Parathyroid adenoma (tissue), 2 donors: ENCODE measurements around the gene CYP4F11.
"Not testable (repeated sequence)": the region's sequence is repeated elsewhere in the genome, so short reads cannot be mapped to it uniquely, and the experiment has no call there.

Source experiments
- H2AFZ ChIP-seq: fragments of 300-600 bp; sonication (generic); one replicate; pipeline ENCODE4 v1.7.0; 2017; ENCODE audit warnings: antibody characterized with exemption, mild to moderate bottlenecking
- H3K27ac ChIP-seq: fragments of 300-600 bp; sonication (generic); one replicate; pipeline ENCODE4 v1.7.0; 2017
- H3K27me3 ChIP-seq: fragments of 300-600 bp; sonication (generic); one replicate; pipeline ENCODE4 v1.7.0; 2017; ENCODE audit warnings: low read length; ENCODE audit not compliant: control insufficient read depth, insufficient read depth
- H3K36me3 ChIP-seq: fragments of 300-600 bp; sonication (generic); one replicate; pipeline ENCODE4 v1.7.0; 2017; ENCODE audit warnings: low read length; ENCODE audit not compliant: control insufficient read depth, insufficient read depth
- H3K4me1 ChIP-seq: fragments of 300-600 bp; sonication (generic); one replicate; pipeline ENCODE4 v1.7.0; 2017; ENCODE audit warnings: control low read depth
- H3K4me2 ChIP-seq: fragments of 300-600 bp; sonication (generic); one replicate; pipeline ENCODE4 v1.7.0; 2017; ENCODE audit warnings: low read length
- H3K4me3 ChIP-seq: fragments of 300-600 bp; sonication (generic); one replicate; pipeline ENCODE4 v1.7.0; 2017; ENCODE audit warnings: low read depth, low read length
- H3K79me2 ChIP-seq: fragments of 300-600 bp; sonication (generic); one replicate; pipeline ENCODE4 v1.7.0; 2017; ENCODE audit warnings: control low read depth
- H3K9ac ChIP-seq: fragments of 300-600 bp; sonication (generic); one replicate; pipeline ENCODE4 v1.7.0; 2017; ENCODE audit warnings: mild to moderate bottlenecking
- H3K9me3 ChIP-seq: fragments of 300-600 bp; sonication (generic); one replicate; pipeline ENCODE4 v1.7.0; 2017; ENCODE audit warnings: low read length; ENCODE audit not compliant: control insufficient read depth
- TF ChIP-seq, protein P1 (sequence below): fragments of 300-600 bp; sonication (generic); IDR thresholded peaks from one replicate; pipeline ENCODE4 v1.7.0; 2017; ENCODE audit warnings: antibody characterized with exemption, mild to moderate bottlenecking
- donor health status: primary hyperparathyroidism.

The CYP4F11 gene

DNA sequence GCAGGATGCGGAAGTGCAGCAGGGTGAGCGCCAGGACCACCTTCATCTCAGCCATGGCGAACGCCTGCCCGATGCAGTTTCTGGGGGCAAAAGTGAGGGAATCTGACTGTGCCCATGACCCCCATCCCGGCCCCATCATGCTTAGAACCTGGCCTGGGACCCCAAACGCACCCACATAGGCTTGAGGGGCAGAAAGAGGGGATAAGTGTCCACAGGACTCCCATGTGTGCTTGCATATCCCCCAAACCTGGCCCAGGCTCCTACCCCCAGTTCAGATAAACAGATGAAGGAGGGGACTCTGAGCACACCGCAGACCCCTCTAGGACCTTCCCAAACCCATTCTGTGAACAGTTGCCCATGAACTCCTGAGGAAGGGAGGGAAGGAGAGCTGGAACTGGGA lies 20.5 kb downstream of the CYP4F11 start:
- TF ChIP-seq, protein P1, sequence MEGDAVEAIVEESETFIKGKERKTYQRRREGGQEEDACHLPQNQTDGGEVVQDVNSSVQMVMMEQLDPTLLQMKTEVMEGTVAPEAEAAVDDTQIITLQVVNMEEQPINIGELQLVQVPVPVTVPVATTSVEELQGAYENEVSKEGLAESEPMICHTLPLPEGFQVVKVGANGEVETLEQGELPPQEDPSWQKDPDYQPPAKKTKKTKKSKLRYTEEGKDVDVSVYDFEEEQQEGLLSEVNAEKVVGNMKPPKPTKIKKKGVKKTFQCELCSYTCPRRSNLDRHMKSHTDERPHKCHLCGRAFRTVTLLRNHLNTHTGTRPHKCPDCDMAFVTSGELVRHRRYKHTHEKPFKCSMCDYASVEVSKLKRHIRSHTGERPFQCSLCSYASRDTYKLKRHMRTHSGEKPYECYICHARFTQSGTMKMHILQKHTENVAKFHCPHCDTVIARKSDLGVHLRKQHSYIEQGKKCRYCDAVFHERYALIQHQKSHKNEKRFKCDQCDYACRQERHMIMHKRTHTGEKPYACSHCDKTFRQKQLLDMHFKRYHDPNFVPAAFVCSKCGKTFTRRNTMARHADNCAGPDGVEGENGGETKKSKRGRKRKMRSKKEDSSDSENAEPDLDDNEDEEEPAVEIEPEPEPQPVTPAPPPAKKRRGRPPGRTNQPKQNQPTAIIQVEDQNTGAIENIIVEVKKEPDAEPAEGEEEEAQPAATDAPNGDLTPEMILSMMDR: no peak
- no peak overlapping the region for H3K9ac ChIP-seq
- H2AFZ ChIP-seq: no peak overlapping the region
- H3K27ac ChIP-seq: no peak overlapping the region
- H3K79me2 ChIP-seq: no peaks in the 10 kb centered on the region
- no peak overlapping the region for H3K4me3 ChIP-seq
- no peaks in the 10 kb centered on the region for H3K27me3 ChIP-seq
- no peaks in the 10 kb centered on the region for H3K36me3 ChIP-seq
- H3K9me3 ChIP-seq: no peaks in the 10 kb centered on the region
- H3K4me2 ChIP-seq: no peak overlapping the region
- no peaks in the 10 kb centered on the region for H3K4me1 ChIP-seq

DNA sequence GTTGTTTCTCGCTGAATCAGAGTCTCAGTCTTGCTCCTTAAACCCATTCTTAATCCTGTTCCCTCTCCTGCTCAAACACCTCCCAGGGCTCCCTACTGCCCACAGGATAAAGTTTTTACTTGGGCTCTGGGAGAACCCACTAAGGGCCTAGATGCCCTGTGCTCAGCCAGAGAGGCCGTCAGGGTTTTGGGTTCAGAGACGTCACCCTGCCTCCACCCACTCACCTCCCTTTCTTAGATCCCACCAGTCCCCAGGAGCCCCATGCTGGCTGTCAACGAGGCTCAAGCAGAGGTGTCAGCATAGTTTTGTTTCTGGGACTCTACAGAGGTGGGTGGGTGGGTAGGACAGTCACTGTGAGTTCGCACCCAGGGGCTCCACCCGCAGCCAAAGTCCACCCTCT lies 20.9 kb downstream of the CYP4F11 start:
- H3K36me3 ChIP-seq: no peaks in the 10 kb centered on the region
- no peak overlapping the region for H3K9ac ChIP-seq
- no peak overlapping the region for H3K4me2 ChIP-seq
- no peaks in the 10 kb centered on the region for H3K79me2 ChIP-seq
- no peak overlapping the region for H3K4me3 ChIP-seq
- H2AFZ ChIP-seq: no peak overlapping the region
- no peaks in the 10 kb centered on the region for H3K4me1 ChIP-seq
- H3K9me3 ChIP-seq: no peaks in the 10 kb centered on the region
- no peaks in the 10 kb centered on the region for H3K27me3 ChIP-seq
- H3K27ac ChIP-seq: no peak overlapping the region
- TF ChIP-seq, protein P1: no peak

- Histone ChIP-seq H2AFZ (no peak overlapping the region), H3K36me3 (no peaks in the 10 kb centered on the region), H3K4me2 (no peak overlapping the region), H3K27ac (no peak overlapping the region), H3K4me1 (no peaks in the 10 kb centered on the region), H3K27me3 (no peaks in the 10 kb centered on the region), H3K4me3 (no peak overlapping the region), H3K79me2 (no peaks in the 10 kb centered on the region), H3K9ac (no peak overlapping the region), H3K9me3 (no peaks in the 10 kb centered on the region)
- TF ChIP-seq, protein P1: no peak
Observed at GRCh38 chr19:15911599-15912235, 22.6 kb downstream of the CYP4F11 start.

DNA sequence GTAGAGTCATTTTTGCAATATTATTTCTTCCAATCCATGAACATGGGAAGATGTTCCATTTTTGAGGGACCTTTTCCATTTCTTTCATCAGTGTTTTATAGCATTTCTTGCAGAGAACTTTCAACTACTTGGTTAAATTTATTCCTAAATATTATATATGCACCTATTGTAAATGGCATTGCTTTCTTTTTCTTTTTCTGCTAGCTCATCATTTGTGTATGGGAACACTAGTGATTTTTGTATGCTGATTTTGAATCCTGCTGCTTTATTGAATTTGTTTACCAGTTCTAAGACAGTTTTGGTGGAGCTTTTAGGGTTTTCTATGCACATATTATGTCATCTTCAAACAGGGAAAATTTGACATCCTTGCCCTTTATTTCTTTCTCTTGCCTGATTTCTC lies 29.3 kb downstream of the CYP4F11 start:
- Histone ChIP-seq H3K4me3 (no peak overlapping the region), H2AFZ (no peak overlapping the region), H3K9me3 (no peaks in the 10 kb centered on the region), H3K27me3 (no peaks in the 10 kb centered on the region), H3K4me2 (no peak overlapping the region), H3K27ac (no peak overlapping the region), H3K9ac (no peak overlapping the region), H3K4me1 (no peaks in the 10 kb centered on the region), H3K36me3 (no peaks in the 10 kb centered on the region), H3K79me2 (no peaks in the 10 kb centered on the region)
- TF ChIP-seq, protein P1: no peak

DNA sequence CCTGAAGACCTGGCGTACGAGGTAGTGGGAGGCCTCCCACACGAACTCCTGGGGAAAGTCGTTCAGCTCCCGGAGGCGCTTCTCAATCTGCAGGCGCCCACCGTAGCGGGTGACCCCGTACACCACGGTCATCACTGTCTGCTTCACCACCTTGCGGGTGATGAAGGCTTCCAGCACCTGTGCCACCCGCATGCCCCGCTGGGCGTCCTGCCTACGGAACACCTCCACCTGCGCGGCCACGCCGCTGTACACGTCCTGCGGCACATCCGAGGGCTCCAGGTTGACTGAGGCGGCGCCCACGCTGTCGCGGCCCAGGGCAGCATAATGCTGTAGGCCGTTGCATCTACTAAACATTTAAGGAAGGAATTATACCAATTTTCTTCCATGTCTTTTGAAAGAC lies 31.4 kb downstream of the CYP4F11 start:
- not testable (repeated sequence) for H2AFZ ChIP-seq, H3K27me3 ChIP-seq, H3K4me2 ChIP-seq, H3K9me3 ChIP-seq, H3K27ac ChIP-seq, H3K4me1 ChIP-seq, H3K4me3 ChIP-seq, H3K36me3 ChIP-seq, H3K79me2 ChIP-seq, H3K9ac ChIP-seq
